ENCODE data around the gene CAMTA2.

Gene CAMTA2

DNA sequence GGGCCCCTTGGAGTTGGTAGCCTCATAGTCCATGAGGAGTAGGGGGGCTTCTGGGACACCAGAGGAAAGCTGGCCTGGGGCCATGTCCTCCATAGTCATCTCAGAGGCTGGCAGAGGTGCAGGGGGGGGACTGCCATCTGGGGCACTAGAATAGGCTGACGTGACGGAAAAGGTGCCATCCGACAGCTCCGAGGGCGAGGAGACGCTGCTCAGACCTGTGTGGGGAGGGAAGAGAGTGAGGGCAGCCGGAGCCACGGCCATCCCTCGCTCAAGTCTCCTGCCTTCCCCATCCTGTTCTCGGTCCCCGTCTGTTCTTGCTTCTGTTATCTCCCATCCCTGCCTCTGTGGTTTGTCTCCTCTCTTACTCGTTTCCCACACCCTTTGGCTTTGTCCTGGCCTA, 15.2 kb downstream of the CAMTA2 start:
- H3K36me3 ChIP-seq (replicated peaks; ENCODE audit: insufficient read depth, low read length): no peaks in the 10 kb centered on the region
- no peak for DNase-seq
- no peak overlapping the region for H3K4me3 ChIP-seq (ENCODE audit: low read length)
- H3K9ac ChIP-seq (ENCODE audit: low read length): no peak overlapping the region
- no peak overlapping the region for H3K27ac ChIP-seq (ENCODE audit: low read length)
- H3K9me3 ChIP-seq (replicated peaks; ENCODE audit: insufficient read depth, low read length): no peaks in the 10 kb centered on the region
- H3K27me3 ChIP-seq (replicated peaks; ENCODE audit: insufficient read depth, low read length): no peaks in the 10 kb centered on the region
- peaks cover 11% of the 10 kb centered on the region for H3K79me2 ChIP-seq (ENCODE audit: low read length)
- no peak overlapping the region for H3K4me2 ChIP-seq (ENCODE audit: low read depth, low read length)
- no peak overlapping the region for H2AFZ ChIP-seq (ENCODE audit: low read length)
- no peaks in the 10 kb centered on the region for H3K9me2 ChIP-seq (replicated peaks; ENCODE audit: insufficient read depth, low read length)
- peaks cover 6% of the 10 kb centered on the region; the same call in 1 of the 2 replicates for H3K4me1 ChIP-seq (ENCODE audit: low read length)
- H3F3A ChIP-seq (ENCODE audit: insufficient read depth, low read length): peaks cover 7% of the 10 kb centered on the region; the same call in 1 of the 2 replicates
- H4K20me1 ChIP-seq (ENCODE audit: insufficient read depth, low read length): no peaks in the 10 kb centered on the region
- TF ChIP-seq, protein P1, sequence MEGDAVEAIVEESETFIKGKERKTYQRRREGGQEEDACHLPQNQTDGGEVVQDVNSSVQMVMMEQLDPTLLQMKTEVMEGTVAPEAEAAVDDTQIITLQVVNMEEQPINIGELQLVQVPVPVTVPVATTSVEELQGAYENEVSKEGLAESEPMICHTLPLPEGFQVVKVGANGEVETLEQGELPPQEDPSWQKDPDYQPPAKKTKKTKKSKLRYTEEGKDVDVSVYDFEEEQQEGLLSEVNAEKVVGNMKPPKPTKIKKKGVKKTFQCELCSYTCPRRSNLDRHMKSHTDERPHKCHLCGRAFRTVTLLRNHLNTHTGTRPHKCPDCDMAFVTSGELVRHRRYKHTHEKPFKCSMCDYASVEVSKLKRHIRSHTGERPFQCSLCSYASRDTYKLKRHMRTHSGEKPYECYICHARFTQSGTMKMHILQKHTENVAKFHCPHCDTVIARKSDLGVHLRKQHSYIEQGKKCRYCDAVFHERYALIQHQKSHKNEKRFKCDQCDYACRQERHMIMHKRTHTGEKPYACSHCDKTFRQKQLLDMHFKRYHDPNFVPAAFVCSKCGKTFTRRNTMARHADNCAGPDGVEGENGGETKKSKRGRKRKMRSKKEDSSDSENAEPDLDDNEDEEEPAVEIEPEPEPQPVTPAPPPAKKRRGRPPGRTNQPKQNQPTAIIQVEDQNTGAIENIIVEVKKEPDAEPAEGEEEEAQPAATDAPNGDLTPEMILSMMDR (IDR thresholded peaks at IDR 0.05; ENCODE audit: low read length): no peak
- TF ChIP-seq EZH2 (optimal IDR thresholded peaks at IDR 0.05; ENCODE audit: low read depth, low read length) (no peak), EZH2phosphoT487 (IDR thresholded peaks at IDR 0.05; ENCODE audit: low read length) (no peak)

DNA sequence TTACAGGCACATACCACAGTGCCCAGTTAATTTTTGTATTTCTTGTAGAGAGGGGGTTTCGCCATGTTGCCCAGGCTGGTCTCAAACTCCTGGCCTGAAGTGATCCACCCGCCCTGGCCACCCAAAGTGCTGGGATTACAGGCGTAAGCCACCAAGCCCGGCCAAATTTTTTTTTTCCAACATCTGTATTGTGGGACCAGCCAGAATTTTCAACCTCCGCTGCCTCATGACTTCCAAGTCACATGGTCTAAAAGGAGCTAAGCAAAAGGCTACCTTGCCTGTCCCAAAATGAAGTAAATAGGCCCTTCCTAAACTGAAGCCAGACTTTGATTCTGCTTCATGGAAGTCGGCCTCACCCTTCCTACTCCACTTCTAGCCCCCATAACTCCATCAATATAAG, 15.6 kb downstream of the CAMTA2 start:
- no peaks in the 10 kb centered on the region for H3K27me3 ChIP-seq (replicated peaks; ENCODE audit: insufficient read depth, low read length)
- peaks cover 11% of the 10 kb centered on the region for H3K79me2 ChIP-seq (ENCODE audit: low read length)
- H3K27ac ChIP-seq (ENCODE audit: low read length): no peak overlapping the region
- H3K9ac ChIP-seq (ENCODE audit: low read length): no peak overlapping the region
- H2AFZ ChIP-seq (ENCODE audit: low read length): no peak overlapping the region
- H3K4me3 ChIP-seq (ENCODE audit: low read length): no peak overlapping the region
- H3K36me3 ChIP-seq (replicated peaks; ENCODE audit: insufficient read depth, low read length): no peaks in the 10 kb centered on the region
- H3F3A ChIP-seq (ENCODE audit: insufficient read depth, low read length): peaks cover 7% of the 10 kb centered on the region; the same call in 1 of the 2 replicates
- no peaks in the 10 kb centered on the region for H3K9me2 ChIP-seq (replicated peaks; ENCODE audit: insufficient read depth, low read length)
- peaks cover 6% of the 10 kb centered on the region; the same call in 1 of the 2 replicates for H3K4me1 ChIP-seq (ENCODE audit: low read length)
- no peak overlapping the region for H3K4me2 ChIP-seq (ENCODE audit: low read depth, low read length)
- DNase-seq: no peak
- TF ChIP-seq EZH2 (optimal IDR thresholded peaks at IDR 0.05; ENCODE audit: low read depth, low read length): no peak
- no peak for TF ChIP-seq EZH2phosphoT487 (IDR thresholded peaks at IDR 0.05; ENCODE audit: low read length)
- TF ChIP-seq, protein P1 (IDR thresholded peaks at IDR 0.05; ENCODE audit: low read length): no peak
- H4K20me1 ChIP-seq (ENCODE audit: insufficient read depth, low read length): no peaks in the 10 kb centered on the region
- H3K9me3 ChIP-seq (replicated peaks; ENCODE audit: insufficient read depth, low read length): no peaks in the 10 kb centered on the region

DNA sequence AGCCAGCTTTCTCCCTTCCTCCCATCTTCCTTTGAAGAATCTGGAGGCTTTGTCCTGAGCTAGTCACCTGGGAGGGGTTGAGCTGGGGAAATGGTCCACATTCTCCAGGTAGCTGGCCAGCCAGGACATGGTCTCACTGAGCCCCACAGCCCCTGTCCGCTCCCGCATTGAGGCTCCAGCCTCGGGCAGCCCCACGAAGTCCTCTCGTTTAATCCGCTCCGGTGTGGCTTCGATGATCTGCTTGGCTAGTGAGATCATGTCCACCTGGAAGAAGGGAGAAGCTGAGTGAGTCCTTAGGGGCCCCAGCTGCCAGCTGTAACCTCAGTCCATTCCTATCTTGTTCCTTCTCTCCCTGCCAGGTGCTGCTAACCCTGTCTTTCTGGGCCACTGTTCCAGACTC, 17.2 kb downstream of the CAMTA2 start:
- no peak overlapping the region for H3K27ac ChIP-seq (ENCODE audit: low read length)
- H3K79me2 ChIP-seq (ENCODE audit: low read length): peaks cover 23% of the 10 kb centered on the region
- H3K9me3 ChIP-seq (replicated peaks; ENCODE audit: insufficient read depth, low read length): no peaks in the 10 kb centered on the region
- H3K27me3 ChIP-seq (replicated peaks; ENCODE audit: insufficient read depth, low read length): no peaks in the 10 kb centered on the region
- no peak overlapping the region for H3K4me2 ChIP-seq (ENCODE audit: low read depth, low read length)
- H3F3A ChIP-seq (ENCODE audit: insufficient read depth, low read length): peaks cover 12% of the 10 kb centered on the region; the same call in 1 of the 2 replicates
- DNase-seq: no peak
- no peaks in the 10 kb centered on the region for H4K20me1 ChIP-seq (ENCODE audit: insufficient read depth, low read length)
- peaks cover 12% of the 10 kb centered on the region; the same call in 1 of the 2 replicates for H3K4me1 ChIP-seq (ENCODE audit: low read length)
- H2AFZ ChIP-seq (ENCODE audit: low read length): no peak overlapping the region
- H3K9ac ChIP-seq (ENCODE audit: low read length): no peak overlapping the region
- TF ChIP-seq EZH2 (optimal IDR thresholded peaks at IDR 0.05; ENCODE audit: low read depth, low read length) (no peak), EZH2phosphoT487 (IDR thresholded peaks at IDR 0.05; ENCODE audit: low read length) (no peak)
- TF ChIP-seq, protein P1 (IDR thresholded peaks at IDR 0.05; ENCODE audit: low read length): no peak
- H3K9me2 ChIP-seq (replicated peaks; ENCODE audit: insufficient read depth, low read length): no peaks in the 10 kb centered on the region
- H3K4me3 ChIP-seq (ENCODE audit: low read length): no peak overlapping the region
- no peaks in the 10 kb centered on the region for H3K36me3 ChIP-seq (replicated peaks; ENCODE audit: insufficient read depth, low read length)
